Measurements from ENCODE around the gene CNN1.

- TF ChIP-seq, protein P1, sequence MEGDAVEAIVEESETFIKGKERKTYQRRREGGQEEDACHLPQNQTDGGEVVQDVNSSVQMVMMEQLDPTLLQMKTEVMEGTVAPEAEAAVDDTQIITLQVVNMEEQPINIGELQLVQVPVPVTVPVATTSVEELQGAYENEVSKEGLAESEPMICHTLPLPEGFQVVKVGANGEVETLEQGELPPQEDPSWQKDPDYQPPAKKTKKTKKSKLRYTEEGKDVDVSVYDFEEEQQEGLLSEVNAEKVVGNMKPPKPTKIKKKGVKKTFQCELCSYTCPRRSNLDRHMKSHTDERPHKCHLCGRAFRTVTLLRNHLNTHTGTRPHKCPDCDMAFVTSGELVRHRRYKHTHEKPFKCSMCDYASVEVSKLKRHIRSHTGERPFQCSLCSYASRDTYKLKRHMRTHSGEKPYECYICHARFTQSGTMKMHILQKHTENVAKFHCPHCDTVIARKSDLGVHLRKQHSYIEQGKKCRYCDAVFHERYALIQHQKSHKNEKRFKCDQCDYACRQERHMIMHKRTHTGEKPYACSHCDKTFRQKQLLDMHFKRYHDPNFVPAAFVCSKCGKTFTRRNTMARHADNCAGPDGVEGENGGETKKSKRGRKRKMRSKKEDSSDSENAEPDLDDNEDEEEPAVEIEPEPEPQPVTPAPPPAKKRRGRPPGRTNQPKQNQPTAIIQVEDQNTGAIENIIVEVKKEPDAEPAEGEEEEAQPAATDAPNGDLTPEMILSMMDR (IDR thresholded peaks at IDR 0.05; ENCODE audit: low read length), result no peak
- no peak for TF ChIP-seq EZH2 (IDR thresholded peaks at IDR 0.05; ENCODE audit: borderline replicate concordance, low read length)
These were observed 57.5 kb downstream of the CNN1 start for GRCh38 chr19:11596156-11596555.

Data from OCI-LY1 (cell line).